HEK293 (cell line): ENCODE results near the gene CDH24.

Experiments
- BCL11B ChIP-seq: fragments of 450-650 bp; formaldehyde crosslinking; IDR thresholded peaks from 2 replicates; pipeline ENCODE4 v1.5.1; 2016; ENCODE audit warnings: low read depth, missing biosample characterization, missing genetic modification characterization
- HOXC10 ChIP-seq: sonication (generic); formaldehyde crosslinking; IDR thresholded peaks from 2 replicates; pipeline ENCODE4 v1.8.1; 2023; ENCODE audit warnings: mild to moderate bottlenecking, missing genetic modification reagents
- KLF10 ChIP-seq: fragments of 450-650 bp; IDR thresholded peaks from 2 replicates; pipeline ENCODE4 v1.5.1; 2018; ENCODE audit warnings: missing biosample characterization, mild to moderate bottlenecking, missing genetic modification characterization
- KLF17 ChIP-seq: fragments of 450-650 bp; formaldehyde crosslinking; IDR thresholded peaks from 2 replicates; pipeline ENCODE4 v1.5.1; 2016; ENCODE audit warnings: missing biosample characterization, missing genetic modification characterization
- MZF1 ChIP-seq: fragments of 450-650 bp; formaldehyde crosslinking; IDR thresholded peaks from 2 replicates; pipeline ENCODE4 v1.5.1; 2017; ENCODE audit warnings: missing biosample characterization, missing genetic modification characterization, borderline replicate concordance
- PRDM1 ChIP-seq: fragments of 450-650 bp; formaldehyde crosslinking; IDR thresholded peaks from 2 replicates; pipeline ENCODE4; 2016; ENCODE audit warnings: missing biosample characterization, missing genetic modification characterization
- PRDM10 ChIP-seq: fragments of 450-650 bp; formaldehyde crosslinking; IDR thresholded peaks from 2 replicates; pipeline ENCODE4 v1.5.1; 2016; ENCODE audit warnings: missing biosample characterization, missing genetic modification characterization
- SALL2 ChIP-seq: fragments of 450-650 bp; formaldehyde crosslinking; IDR thresholded peaks from 2 replicates; pipeline ENCODE4 v1.5.0; 2017; ENCODE audit warnings: missing biosample characterization, mild to moderate bottlenecking, missing genetic modification characterization, borderline replicate concordance
- SCRT2 ChIP-seq: fragments of 450-650 bp; formaldehyde crosslinking; IDR thresholded peaks from 2 replicates; pipeline ENCODE4 v1.5.1; 2016; ENCODE audit warnings: missing biosample characterization, missing genetic modification characterization
- SETDB1 ChIP-seq: IDR thresholded peaks from one replicate; pipeline ENCODE4 v1.6.1; 2017; ENCODE audit warnings: mild to moderate bottlenecking, low read length, moderate library complexity, mixed read lengths; ENCODE audit not compliant: insufficient read length
- TCF7L2 ChIP-seq: IDR thresholded peaks from 2 replicates; pipeline ENCODE4 v1.6.1; 2011; ENCODE audit warnings: low read depth, mild to moderate bottlenecking, inconsistent platforms, low read length, moderate library complexity, borderline replicate concordance
- ZNF133 ChIP-seq: fragments of 450-650 bp; formaldehyde crosslinking; IDR thresholded peaks from 2 replicates; pipeline ENCODE4 v1.5.1; 2016; ENCODE audit warnings: missing biosample characterization, missing genetic modification characterization
- ZNF138 ChIP-seq: fragments of 450-650 bp; formaldehyde crosslinking; IDR thresholded peaks from 2 replicates; pipeline ENCODE4 v1.5.1; 2016; ENCODE audit warnings: missing biosample characterization, missing genetic modification characterization, borderline replicate concordance
- ZNF311 ChIP-seq: fragments of 450-650 bp; formaldehyde crosslinking; IDR thresholded peaks from 2 replicates; pipeline ENCODE4 v1.5.1; 2017; ENCODE audit warnings: missing biosample characterization, missing genetic modification characterization, borderline replicate concordance
- ZNF335 ChIP-seq: fragments of 450-650 bp; formaldehyde crosslinking; conservative IDR thresholded peaks from 2 replicates; pipeline ENCODE4 v1.5.1; 2016; ENCODE audit warnings: missing biosample characterization, missing genetic modification characterization
- ZNF350 ChIP-seq: fragments of 450-650 bp; formaldehyde crosslinking; IDR thresholded peaks from 2 replicates; pipeline ENCODE4 v1.5.0; 2017; ENCODE audit warnings: missing biosample characterization, mild to moderate bottlenecking, missing genetic modification characterization
- ZNF362 ChIP-seq: fragments of 450-650 bp; formaldehyde crosslinking; IDR thresholded peaks from 2 replicates; pipeline ENCODE4 v1.5.1; 2016; ENCODE audit warnings: missing biosample characterization, missing genetic modification characterization
- ZNF416 ChIP-seq: fragments of 450-650 bp; formaldehyde crosslinking; IDR thresholded peaks from 2 replicates; pipeline ENCODE4 v1.5.1; 2016; ENCODE audit warnings: missing biosample characterization, missing genetic modification characterization
- ZNF544 ChIP-seq: fragments of 450-650 bp; formaldehyde crosslinking; IDR thresholded peaks from 2 replicates; pipeline ENCODE4 v1.5.0; 2017; ENCODE audit warnings: missing biosample characterization, missing genetic modification characterization
- ZNF548 ChIP-seq: fragments of 450-650 bp; formaldehyde crosslinking; IDR thresholded peaks from 2 replicates; pipeline ENCODE4 v1.5.1; 2016; ENCODE audit warnings: missing biosample characterization, missing genetic modification characterization
- ZNF549 ChIP-seq: fragments of 450-650 bp; IDR thresholded peaks from 2 replicates; pipeline ENCODE4 v1.5.1; 2018; ENCODE audit warnings: missing biosample characterization, missing genetic modification characterization, mild to moderate bottlenecking, inconsistent platforms, moderate library complexity
- ZNF768 ChIP-seq: fragments of 450-650 bp; formaldehyde crosslinking; IDR thresholded peaks from 2 replicates; pipeline ENCODE4 v1.5.1; 2018; ENCODE audit warnings: missing biosample characterization, mild to moderate bottlenecking, missing genetic modification characterization
- ZNF791 ChIP-seq: fragments of 450-650 bp; formaldehyde crosslinking; IDR thresholded peaks from 2 replicates; pipeline ENCODE4 v1.5.1; 2016; ENCODE audit warnings: missing biosample characterization, missing genetic modification characterization
- ZSCAN23 ChIP-seq: fragments of 450-650 bp; formaldehyde crosslinking; IDR thresholded peaks from 2 replicates; pipeline ENCODE4 v1.5.1; 2016; ENCODE audit warnings: missing biosample characterization, missing genetic modification characterization
- TF ChIP-seq, protein P1 (sequence below): fragments of 450-650 bp; formaldehyde crosslinking; IDR thresholded peaks from 2 replicates; pipeline ENCODE4 v1.5.1; 2016; ENCODE audit warnings: missing biosample characterization, missing genetic modification characterization
- TF ChIP-seq, protein P2 (sequence below): fragments of 450-650 bp; formaldehyde crosslinking; IDR thresholded peaks from 2 replicates; pipeline ENCODE4 v1.5.1; 2016; ENCODE audit warnings: missing biosample characterization, missing genetic modification characterization
- TF ChIP-seq, protein P3 (sequence below): fragments of 450-650 bp; formaldehyde crosslinking; IDR thresholded peaks from 2 replicates; pipeline ENCODE4 v1.5.1; 2017; ENCODE audit warnings: missing biosample characterization, missing genetic modification characterization
- TF ChIP-seq, protein P4 (sequence below): fragments of 450-650 bp; IDR thresholded peaks from 2 replicates; pipeline ENCODE4 v1.5.1; 2018; ENCODE audit warnings: missing biosample characterization, mild to moderate bottlenecking, missing genetic modification characterization

The CDH24 gene

DNA sequence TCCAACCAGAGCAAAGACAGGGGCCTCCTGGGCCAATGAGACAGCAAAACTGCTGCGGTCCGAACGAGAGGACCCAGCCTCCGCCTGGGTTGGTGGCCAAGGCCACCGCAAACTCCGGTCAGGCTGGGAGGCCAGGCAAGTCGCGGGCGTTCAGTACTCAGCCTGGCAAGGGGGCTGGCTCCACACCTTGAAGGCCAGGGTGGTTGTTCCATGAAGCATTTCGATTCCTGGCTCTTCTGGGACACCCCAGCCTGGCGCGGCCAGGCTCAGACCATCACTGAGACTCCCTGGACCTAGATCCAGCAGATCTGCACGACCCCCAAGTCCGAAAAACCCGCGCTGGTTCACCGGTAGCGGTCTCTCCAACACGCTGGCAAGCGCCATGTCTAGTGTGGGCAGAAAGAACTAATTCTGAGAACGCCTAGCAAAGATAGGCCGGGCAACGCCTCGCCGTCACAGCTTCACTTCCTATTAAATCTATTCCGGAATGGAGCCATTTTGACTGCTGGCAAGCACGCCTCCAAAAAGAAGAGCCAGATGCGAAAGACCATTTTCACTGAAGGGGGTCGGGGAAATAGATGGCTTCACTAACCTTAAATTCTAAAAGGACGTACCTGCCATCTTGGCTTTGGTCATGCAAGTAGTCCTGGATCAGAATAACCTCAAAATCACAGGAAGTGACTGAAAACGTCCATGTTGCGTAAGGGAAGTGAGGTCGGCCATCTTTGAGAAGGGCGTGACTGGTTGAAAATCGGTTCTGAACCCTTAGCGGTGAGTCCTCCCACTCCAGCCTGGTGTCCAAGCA lies 22.6 kb downstream of the CDH24 start, which contains the start of gene PSMB5 (continued):
- TF ChIP-seq, protein P1, sequence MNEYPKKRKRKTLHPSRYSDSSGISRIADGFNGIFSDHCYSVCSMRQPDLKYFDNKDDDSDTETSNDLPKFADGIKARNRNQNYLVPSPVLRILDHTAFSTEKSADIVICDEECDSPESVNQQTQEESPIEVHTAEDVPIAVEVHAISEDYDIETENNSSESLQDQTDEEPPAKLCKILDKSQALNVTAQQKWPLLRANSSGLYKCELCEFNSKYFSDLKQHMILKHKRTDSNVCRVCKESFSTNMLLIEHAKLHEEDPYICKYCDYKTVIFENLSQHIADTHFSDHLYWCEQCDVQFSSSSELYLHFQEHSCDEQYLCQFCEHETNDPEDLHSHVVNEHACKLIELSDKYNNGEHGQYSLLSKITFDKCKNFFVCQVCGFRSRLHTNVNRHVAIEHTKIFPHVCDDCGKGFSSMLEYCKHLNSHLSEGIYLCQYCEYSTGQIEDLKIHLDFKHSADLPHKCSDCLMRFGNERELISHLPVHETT (tag by site-specific recombination): peak; percentile 53; the same call in 1 of the 2 replicates
- no peak for TF ChIP-seq BCL11B (tag by site-specific recombination)
- TF ChIP-seq TCF7L2: no peak
- TF ChIP-seq, protein P2, sequence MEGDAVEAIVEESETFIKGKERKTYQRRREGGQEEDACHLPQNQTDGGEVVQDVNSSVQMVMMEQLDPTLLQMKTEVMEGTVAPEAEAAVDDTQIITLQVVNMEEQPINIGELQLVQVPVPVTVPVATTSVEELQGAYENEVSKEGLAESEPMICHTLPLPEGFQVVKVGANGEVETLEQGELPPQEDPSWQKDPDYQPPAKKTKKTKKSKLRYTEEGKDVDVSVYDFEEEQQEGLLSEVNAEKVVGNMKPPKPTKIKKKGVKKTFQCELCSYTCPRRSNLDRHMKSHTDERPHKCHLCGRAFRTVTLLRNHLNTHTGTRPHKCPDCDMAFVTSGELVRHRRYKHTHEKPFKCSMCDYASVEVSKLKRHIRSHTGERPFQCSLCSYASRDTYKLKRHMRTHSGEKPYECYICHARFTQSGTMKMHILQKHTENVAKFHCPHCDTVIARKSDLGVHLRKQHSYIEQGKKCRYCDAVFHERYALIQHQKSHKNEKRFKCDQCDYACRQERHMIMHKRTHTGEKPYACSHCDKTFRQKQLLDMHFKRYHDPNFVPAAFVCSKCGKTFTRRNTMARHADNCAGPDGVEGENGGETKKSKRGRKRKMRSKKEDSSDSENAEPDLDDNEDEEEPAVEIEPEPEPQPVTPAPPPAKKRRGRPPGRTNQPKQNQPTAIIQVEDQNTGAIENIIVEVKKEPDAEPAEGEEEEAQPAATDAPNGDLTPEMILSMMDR: no peak
- no peak for TF ChIP-seq HOXC10 (CRISPR knock-in tag)
- TF ChIP-seq ZNF416: no peak
- no peak for TF ChIP-seq SETDB1
- no peak for TF ChIP-seq SALL2
- no peak for TF ChIP-seq ZNF791 (tag by site-specific recombination)
- no peak for TF ChIP-seq ZNF548
- TF ChIP-seq KLF10 (tag by site-specific recombination): peak; percentile 54; the same call in 1 of the 2 replicates
- TF ChIP-seq, protein P3, sequence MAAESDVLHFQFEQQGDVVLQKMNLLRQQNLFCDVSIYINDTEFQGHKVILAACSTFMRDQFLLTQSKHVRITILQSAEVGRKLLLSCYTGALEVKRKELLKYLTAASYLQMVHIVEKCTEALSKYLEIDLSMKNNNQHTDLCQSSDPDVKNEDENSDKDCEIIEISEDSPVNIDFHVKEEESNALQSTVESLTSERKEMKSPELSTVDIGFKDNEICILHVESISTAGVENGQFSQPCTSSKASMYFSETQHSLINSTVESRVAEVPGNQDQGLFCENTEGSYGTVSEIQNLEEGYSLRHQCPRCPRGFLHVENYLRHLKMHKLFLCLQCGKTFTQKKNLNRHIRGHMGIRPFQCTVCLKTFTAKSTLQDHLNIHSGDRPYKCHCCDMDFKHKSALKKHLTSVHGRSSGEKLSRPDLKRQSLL (tag by site-specific recombination): no peak
- TF ChIP-seq ZNF138 (tag by site-specific recombination): no peak
- TF ChIP-seq PRDM10 (tag by site-specific recombination): peak; percentile 94
- no peak for TF ChIP-seq ZNF311 (tag by site-specific recombination)
- no peak for TF ChIP-seq ZNF549 (tag by site-specific recombination)
- no peak for TF ChIP-seq ZSCAN23 (tag by site-specific recombination)
- no peak for TF ChIP-seq ZNF362
- TF ChIP-seq, protein P4, sequence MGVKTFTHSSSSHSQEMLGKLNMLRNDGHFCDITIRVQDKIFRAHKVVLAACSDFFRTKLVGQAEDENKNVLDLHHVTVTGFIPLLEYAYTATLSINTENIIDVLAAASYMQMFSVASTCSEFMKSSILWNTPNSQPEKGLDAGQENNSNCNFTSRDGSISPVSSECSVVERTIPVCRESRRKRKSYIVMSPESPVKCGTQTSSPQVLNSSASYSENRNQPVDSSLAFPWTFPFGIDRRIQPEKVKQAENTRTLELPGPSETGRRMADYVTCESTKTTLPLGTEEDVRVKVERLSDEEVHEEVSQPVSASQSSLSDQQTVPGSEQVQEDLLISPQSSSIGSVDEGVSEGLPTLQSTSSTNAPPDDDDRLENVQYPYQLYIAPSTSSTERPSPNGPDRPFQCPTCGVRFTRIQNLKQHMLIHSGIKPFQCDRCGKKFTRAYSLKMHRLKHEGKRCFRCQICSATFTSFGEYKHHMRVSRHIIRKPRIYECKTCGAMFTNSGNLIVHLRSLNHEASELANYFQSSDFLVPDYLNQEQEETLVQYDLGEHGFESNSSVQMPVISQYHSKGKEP: no peak
- no peak for TF ChIP-seq PRDM1
- peak; percentile 33; the same call in 1 of the 2 replicates for TF ChIP-seq KLF17 (tag by site-specific recombination)
- no peak for TF ChIP-seq ZNF133
- no peak for TF ChIP-seq ZNF544
- TF ChIP-seq MZF1: no peak
- TF ChIP-seq SCRT2 (tag by site-specific recombination): peak; percentile 100
- no peak for TF ChIP-seq ZNF350 (tag by site-specific recombination)
- peak; percentile 87 for TF ChIP-seq ZNF335 (tag by site-specific recombination)
- no peak for TF ChIP-seq ZNF768 (tag by site-specific recombination)
